ENCODE data around the gene COL7A1.

DNA sequence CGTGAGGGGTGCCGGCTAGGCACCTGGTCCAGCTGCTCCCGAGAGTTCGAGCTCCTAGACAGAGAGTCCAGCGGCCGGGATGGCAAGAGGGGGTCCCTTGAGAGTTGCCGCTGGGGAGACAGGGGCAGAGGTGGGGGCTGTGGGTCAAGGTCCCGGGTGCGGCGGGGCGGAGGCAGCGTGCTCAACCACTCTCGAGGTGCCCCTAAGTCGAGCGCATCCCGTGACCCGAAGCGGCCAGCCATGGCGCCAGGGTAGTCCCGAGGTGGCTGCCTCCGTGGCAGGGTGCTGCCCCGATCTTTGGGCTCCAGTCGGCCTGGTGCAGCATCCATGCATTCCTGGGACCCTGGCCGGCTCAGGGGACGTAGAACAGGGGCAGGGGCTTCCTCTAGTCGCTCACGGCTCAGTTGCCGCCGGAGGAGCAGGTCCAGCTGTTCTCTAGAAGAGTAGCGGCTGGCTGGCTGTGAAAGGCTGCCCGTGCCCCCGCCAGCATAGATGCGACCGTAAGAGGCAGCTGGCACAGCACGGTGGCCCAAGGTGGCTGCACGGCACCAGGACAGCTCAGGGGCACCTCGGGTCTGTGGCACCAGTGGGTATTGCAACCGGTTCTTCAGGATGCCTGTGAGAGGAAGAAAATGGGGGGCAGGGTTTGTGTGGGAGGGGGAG, 44.9 kb upstream of the COL7A1 start:
- TF ChIP-seq POLR2A (IDR thresholded peaks at IDR 0.05) (no peak), CTCF (IDR thresholded peaks at IDR 0.05) (no peak)
